BLaER1 treated with 17β-estradiol and CSF1 and Interleukin-3, amounts not matched to agents 10 nM and 100 nM (cell line): ENCODE measurements around the gene RPS6KA5.

ENCODE experiments used
- H3K27ac ChIP-seq, 11 experiments: shearing (Covaris generic); formaldehyde crosslinking; 2 replicates each; pipeline ENCODE4 v1.8.1; 2022
- H3K27me3 ChIP-seq, 11 experiments: shearing (Covaris generic); formaldehyde crosslinking; 2 replicates each; pipeline ENCODE4 v1.8.1; 2022
- H3K36me3 ChIP-seq, 11 experiments: shearing (Covaris generic); formaldehyde crosslinking; 2 replicates each; pipeline ENCODE4 v1.8.1; 2022
- H3K4me1 ChIP-seq, 10 experiments: shearing (Covaris generic); formaldehyde crosslinking; 2 replicates each; pipeline ENCODE4 v1.8.1; 2022
- H3K4me2 ChIP-seq, 11 experiments: shearing (Covaris generic); formaldehyde crosslinking; 2 replicates each; pipeline ENCODE4 v1.8.1; 2022
- H3K4me3 ChIP-seq, 10 experiments: shearing (Covaris generic); formaldehyde crosslinking; 2 replicates each; pipeline ENCODE4 v1.8.1; 2022
- H3K9ac ChIP-seq, 11 experiments: shearing (Covaris generic); formaldehyde crosslinking; 2 replicates each; pipeline ENCODE4 v1.8.1; 2022
- H3K9me3 ChIP-seq, 11 experiments: shearing (Covaris generic); formaldehyde crosslinking; replicated peaks in 1 of 11; 2 replicates each; pipeline ENCODE4 v1.8.1; 2022
- H4K20me1 ChIP-seq, 11 experiments: shearing (Covaris generic); formaldehyde crosslinking; 2 replicates each; pipeline ENCODE4 v1.8.1; 2022
- Cebpa-rat ChIP-seq, 11 experiments: shearing (Covaris generic); IDR thresholded peaks; 2 replicates each; pipeline ENCODE4 v1.8.1; 2022

Gene RPS6KA5

GRCh38 chr14:90811641-90812040 lies 248.8 kb downstream of the RPS6KA5 start:
- TF ChIP-seq Cebpa-rat (IDR thresholded peaks at IDR 0.05), result no peak
- Histone ChIP-seq H3K4me2 (no peak overlapping the region), H3K4me1 (peaks cover 33 to 61% (median 44%) of the 10 kb centered on the region in 10 experiments), H3K9me3 (no peaks in the 10 kb centered on the region), H3K9ac (no peak overlapping the region), H4K20me1 (peaks cover 0 to 57% (median 4%) of the 10 kb centered on the region in 11 experiments; a peak in 7 of 22 replicates), H3K27me3 (no peaks in the 10 kb centered on the region), H3K4me3 (no peak overlapping the region), H3K27ac (no peak overlapping the region), H3K36me3 (no peaks in the 10 kb centered on the region)

GRCh38 chr14:90810806-90811205 lies 249.6 kb downstream of the RPS6KA5 start:
- Histone ChIP-seq H3K4me3 (no peak overlapping the region), H3K36me3 (no peaks in the 10 kb centered on the region), H3K4me1 (peaks cover 35 to 69% (median 49%) of the 10 kb centered on the region in 10 experiments), H3K9ac (no peak overlapping the region), H3K4me2 (peak overlapping the region in 4 of 11 experiments; percentile 1 to 32 (median 7); a peak in 3 of 22 replicates), H3K27me3 (no peaks in the 10 kb centered on the region), H3K27ac (no peak overlapping the region), H3K9me3 (no peaks in the 10 kb centered on the region), H4K20me1 (peaks cover 0 to 65% (median 7%) of the 10 kb centered on the region in 11 experiments; a peak in 8 of 22 replicates)
- TF ChIP-seq Cebpa-rat (IDR thresholded peaks at IDR 0.05), result no peak

- peaks cover 0 to 61% (median 7%) of the 10 kb centered on the region in 11 experiments; a peak in 7 of 22 replicates for H4K20me1 ChIP-seq
- H3K36me3 ChIP-seq, result no peaks in the 10 kb centered on the region
- no peaks in the 10 kb centered on the region for H3K9me3 ChIP-seq
- H3K9ac ChIP-seq, result no peak overlapping the region
- no peak overlapping the region for H3K27ac ChIP-seq
- H3K4me2 ChIP-seq, result peak overlapping the region in 7 of 11 experiments; percentile 1 to 32 (median 7); a peak in 8 of 22 replicates
- TF ChIP-seq Cebpa-rat (IDR thresholded peaks at IDR 0.05), result no peak
- no peak overlapping the region for H3K4me3 ChIP-seq
- peaks cover 38 to 70% (median 47%) of the 10 kb centered on the region in 10 experiments for H3K4me1 ChIP-seq
- H3K27me3 ChIP-seq, result no peaks in the 10 kb centered on the region
Observed at GRCh38 chr14:90809530-90810312, 250.7 kb downstream of the RPS6KA5 start.

GRCh38 chr14:90808759-90809529 lies 251.5 kb downstream of the RPS6KA5 start:
- Histone ChIP-seq H3K4me1 (peaks cover 43 to 70% (median 51%) of the 10 kb centered on the region in 10 experiments), H4K20me1 (peaks cover 0 to 54% (median 7%) of the 10 kb centered on the region in 11 experiments; a peak in 7 of 22 replicates), H3K27me3 (no peaks in the 10 kb centered on the region), H3K9me3 (no peaks in the 10 kb centered on the region), H3K36me3 (no peaks in the 10 kb centered on the region), H3K9ac (no peak overlapping the region), H3K4me3 (no peak overlapping the region), H3K4me2 (peak overlapping the region in 8 of 11 experiments; percentile 6 to 49 (median 22); a peak in 5 of 22 replicates), H3K27ac (no peak overlapping the region)
- no peak for TF ChIP-seq Cebpa-rat (IDR thresholded peaks at IDR 0.05)

GRCh38 chr14:90807060-90807459 lies 253.4 kb downstream of the RPS6KA5 start:
- Histone ChIP-seq H3K4me1 (peaks cover 55 to 84% (median 69%) of the 10 kb centered on the region in 10 experiments), H3K27me3 (no peaks in the 10 kb centered on the region), H3K27ac (no peak overlapping the region), H3K9ac (peak overlapping the region in 2 of 11 experiments; percentile 12 to 30; a peak in 3 of 22 replicates), H3K4me2 (peak overlapping the region in 9 of 11 experiments; percentile 4 to 57 (median 37); a peak in 15 of 22 replicates), H3K9me3 (no peaks in the 10 kb centered on the region), H3K36me3 (no peaks in the 10 kb centered on the region), H4K20me1 (peaks cover 0 to 44% (median 4%) of the 10 kb centered on the region in 11 experiments; a peak in 6 of 22 replicates), H3K4me3 (no peak overlapping the region)
- no peak for TF ChIP-seq Cebpa-rat (IDR thresholded peaks at IDR 0.05)

- Histone ChIP-seq H3K4me1 (peaks cover 64 to 92% (median 80%) of the 10 kb centered on the region in 10 experiments), H3K36me3 (no peaks in the 10 kb centered on the region), H3K4me3 (no peak overlapping the region), H3K4me2 (peak overlapping the region in 9 of 11 experiments; percentile 0 to 59 (median 27); a peak in 9 of 22 replicates), H3K9ac (peak overlapping the region in 2 of 11 experiments; percentile 2 to 21; a peak in 1 of 22 replicates), H3K9me3 (no peaks in the 10 kb centered on the region), H4K20me1 (peaks cover 0 to 34% (median 4%) of the 10 kb centered on the region in 11 experiments; a peak in 5 of 22 replicates), H3K27me3 (no peaks in the 10 kb centered on the region), H3K27ac (no peak overlapping the region; a peak in 1 of 22 replicates)
- TF ChIP-seq Cebpa-rat (IDR thresholded peaks at IDR 0.05), result no peak
Observed at GRCh38 chr14:90805662-90806540, 254.5 kb downstream of the RPS6KA5 start.

- Histone ChIP-seq H3K27me3 (no peaks in the 10 kb centered on the region), H3K27ac (peak overlapping the region in 2 of 11 experiments; percentile 62 to 64; a peak in 2 of 22 replicates), H3K4me1 (peaks cover 61 to 86% (median 78%) of the 10 kb centered on the region in 10 experiments), H3K9me3 (no peaks in the 10 kb centered on the region), H3K4me3 (no peak overlapping the region), H3K36me3 (no peaks in the 10 kb centered on the region), H3K9ac (peak overlapping the region in 2 of 11 experiments; percentile 2 to 37; a peak in 2 of 22 replicates), H4K20me1 (peaks cover 0 to 26% (median 0%) of the 10 kb centered on the region in 11 experiments; a peak in 5 of 22 replicates), H3K4me2 (peak overlapping the region in 8 of 11 experiments; percentile 0 to 74 (median 60); a peak in 7 of 22 replicates)
- no peak for TF ChIP-seq Cebpa-rat (IDR thresholded peaks at IDR 0.05)
Observed at GRCh38 chr14:90805084-90805391, 255.4 kb downstream of the RPS6KA5 start.
